GM21576 (cell line): Measurements from ENCODE around the gene C17orf58.
"Not testable (repeated sequence)": the region's sequence is repeated elsewhere in the genome, so short reads cannot be mapped to it uniquely, and the experiment has no call there.

Source experiments
- ATAC-seq: cut with Tn5 transposase; IDR thresholded peaks from one replicate; pipeline ENCODE4 v1.9.1; 2021; ENCODE audit warnings: mild to moderate bottlenecking, moderate library complexity; ENCODE audit not compliant: unreplicated experiment

Gene C17orf58

GRCh38 chr17:68004201-68004600 is 7.9 kb upstream of the C17orf58 start:
- no peak for ATAC-seq

- no peak for ATAC-seq
These were observed 3.1 kb upstream of the C17orf58 start for GRCh38 chr17:67999291-67999911.

- ATAC-seq: no peak
These were observed 2.2 kb upstream of the C17orf58 start for GRCh38 chr17:67998466-67998865.

- ATAC-seq: no peak
These were observed 552 bp downstream of the C17orf58 start for GRCh38 chr17:67995570-67996263.

- ATAC-seq: no peak
These were observed 1.3 kb downstream of the C17orf58 start for GRCh38 chr17:67994817-67995569.

- ATAC-seq: peak; percentile 3
These were observed 2.3 kb downstream of the C17orf58 start for GRCh38 chr17:67993998-67994361.

GRCh38 chr17:67993153-67993997 is 2.9 kb downstream of the C17orf58 start:
- ATAC-seq: peak; percentile 74

- ATAC-seq: no peak
These were observed 3.6 kb downstream of the C17orf58 start for GRCh38 chr17:67992548-67993152.

- ATAC-seq: no peak
These were observed 5.4 kb downstream of the C17orf58 start for GRCh38 chr17:67990909-67991308.

GRCh38 chr17:67983383-67983688 is 12.9 kb downstream of the C17orf58 start:
- ATAC-seq: no peak

- no peak for ATAC-seq
These were observed 13.4 kb downstream of the C17orf58 start for GRCh38 chr17:67982686-67983382.

GRCh38 chr17:67982034-67982640 is 14.1 kb downstream of the C17orf58 start:
- ATAC-seq: no peak

- not testable (repeated sequence) for ATAC-seq
These were observed 15.4 kb downstream of the C17orf58 start for GRCh38 chr17:67980883-67981282.

- no peak for ATAC-seq
These were observed 15.8 kb downstream of the C17orf58 start for GRCh38 chr17:67980456-67980855.

GRCh38 chr17:67976306-67976705 is 20.0 kb downstream of the C17orf58 start:
- not testable (repeated sequence) for ATAC-seq

- no peak for ATAC-seq
These were observed 21.6 kb downstream of the C17orf58 start for GRCh38 chr17:67974598-67975066.

- ATAC-seq: no peak
These were observed 22.1 kb downstream of the C17orf58 start for GRCh38 chr17:67974185-67974584.

- ATAC-seq: no peak
These were observed 25.5 kb downstream of the C17orf58 start for GRCh38 chr17:67970783-67971182.

- ATAC-seq: not testable (repeated sequence)
These were observed 33.1 kb downstream of the C17orf58 start for GRCh38 chr17:67963145-67963572.

GRCh38 chr17:67962156-67962555 is 34.1 kb downstream of the C17orf58 start:
- ATAC-seq: not testable (repeated sequence)
